ENCODE results near the gene RAP1GAP2.
"Not testable (repeated sequence)": the region's sequence is repeated elsewhere in the genome, so short reads cannot be mapped to it uniquely, and the experiment has no call there.

GRCh38 chr17:2989396-2989795, 193.2 kb downstream of the RAP1GAP2 start:
- TF ChIP-seq CTCF (conservative IDR thresholded peaks at IDR 0.05 in 1 of 2, IDR thresholded peaks at IDR 0.05 in 1 of 2; ENCODE audit: extremely low read depth in 1 of 2, insufficient read depth in 1 of 2, low read depth in 1 of 2, low read length in 2 of 2); EZH2 (IDR thresholded peaks at IDR 0.05; ENCODE audit: borderline replicate concordance, low read length): not testable (repeated sequence)

Data from mammary epithelial cell (primary cell).